ENCODE results near the gene CARHSP1.
"Not testable (repeated sequence)": the region's sequence is repeated elsewhere in the genome, so short reads cannot be mapped to it uniquely, and the experiment has no call there.

The CARHSP1 gene

DNA sequence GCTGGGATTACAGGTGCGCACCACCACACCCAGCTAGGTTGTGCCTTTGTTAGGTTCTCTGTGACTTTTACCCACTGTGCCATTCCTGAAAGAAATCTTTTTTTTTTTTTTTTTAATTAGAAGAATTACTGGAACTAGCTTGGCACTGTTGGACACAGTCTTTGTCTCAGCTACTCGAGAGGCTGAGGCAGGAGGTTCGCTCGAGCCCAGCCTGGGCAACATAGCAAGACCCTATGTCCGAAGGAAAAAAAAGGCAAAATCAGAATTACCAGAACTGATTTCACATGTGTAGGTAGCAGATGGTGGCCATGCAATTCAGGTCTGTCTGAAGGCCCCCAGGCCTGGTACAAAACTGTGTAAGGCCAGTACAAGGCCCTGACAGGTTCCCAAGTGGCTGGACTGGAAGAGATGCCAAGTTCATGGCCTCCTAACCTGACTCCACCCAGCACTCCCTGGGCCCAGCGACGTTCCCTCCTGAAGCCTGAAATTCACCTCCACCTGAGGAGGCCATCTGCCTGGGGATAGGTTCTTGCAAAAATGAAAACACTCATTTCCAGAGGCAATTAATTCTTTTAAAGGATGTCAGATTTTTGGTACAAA, 23.0 kb downstream of the CARHSP1 start:
- no peak for DNase-seq
- intact Hi-C loops (cut with DNase I; ENCODE audit: low total_unique reads) = no loop called here
- Histone ChIP-seq H3K27ac (no peak overlapping the region), H3K9me3 (no peaks in the 10 kb centered on the region), H3K4me1 (peaks cover 0 to 8% (median 7%) of the 10 kb centered on the region in 4 donors), H3K36me3 (peaks cover 15 to 34% (median 23%) of the 10 kb centered on the region in 3 donors), H3K27me3 (no peaks in the 10 kb centered on the region), H3K4me3 (no peak overlapping the region)
- TF ChIP-seq, protein P1, sequence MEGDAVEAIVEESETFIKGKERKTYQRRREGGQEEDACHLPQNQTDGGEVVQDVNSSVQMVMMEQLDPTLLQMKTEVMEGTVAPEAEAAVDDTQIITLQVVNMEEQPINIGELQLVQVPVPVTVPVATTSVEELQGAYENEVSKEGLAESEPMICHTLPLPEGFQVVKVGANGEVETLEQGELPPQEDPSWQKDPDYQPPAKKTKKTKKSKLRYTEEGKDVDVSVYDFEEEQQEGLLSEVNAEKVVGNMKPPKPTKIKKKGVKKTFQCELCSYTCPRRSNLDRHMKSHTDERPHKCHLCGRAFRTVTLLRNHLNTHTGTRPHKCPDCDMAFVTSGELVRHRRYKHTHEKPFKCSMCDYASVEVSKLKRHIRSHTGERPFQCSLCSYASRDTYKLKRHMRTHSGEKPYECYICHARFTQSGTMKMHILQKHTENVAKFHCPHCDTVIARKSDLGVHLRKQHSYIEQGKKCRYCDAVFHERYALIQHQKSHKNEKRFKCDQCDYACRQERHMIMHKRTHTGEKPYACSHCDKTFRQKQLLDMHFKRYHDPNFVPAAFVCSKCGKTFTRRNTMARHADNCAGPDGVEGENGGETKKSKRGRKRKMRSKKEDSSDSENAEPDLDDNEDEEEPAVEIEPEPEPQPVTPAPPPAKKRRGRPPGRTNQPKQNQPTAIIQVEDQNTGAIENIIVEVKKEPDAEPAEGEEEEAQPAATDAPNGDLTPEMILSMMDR (IDR thresholded peaks at IDR 0.05) = no peak

- intact Hi-C loops (cut with DNase I; ENCODE audit: low total_unique reads); H3K9me3 ChIP-seq; H3K4me3 ChIP-seq; H3K27ac ChIP-seq; H3K4me1 ChIP-seq; DNase-seq; H3K27me3 ChIP-seq; H3K36me3 ChIP-seq: not testable (repeated sequence)
Measured at GRCh38 chr16:8843296-8843695, 25.5 kb downstream of the CARHSP1 start.

GRCh38 chr16:8842016-8842415, 26.8 kb downstream of the CARHSP1 start:
- H3K4me1 ChIP-seq; H3K27me3 ChIP-seq; H3K4me3 ChIP-seq; H3K36me3 ChIP-seq; intact Hi-C loops (cut with DNase I; ENCODE audit: low total_unique reads); H3K27ac ChIP-seq; DNase-seq; H3K9me3 ChIP-seq: not testable (repeated sequence)

- H3K27ac ChIP-seq; DNase-seq; H3K4me1 ChIP-seq; intact Hi-C loops (cut with DNase I; ENCODE audit: low total_unique reads); H3K27me3 ChIP-seq; H3K4me3 ChIP-seq; H3K9me3 ChIP-seq; H3K36me3 ChIP-seq: not testable (repeated sequence)
Measured at GRCh38 chr16:8837594-8837993, 31.2 kb downstream of the CARHSP1 start.

- H3K27ac ChIP-seq; H3K4me1 ChIP-seq; H3K27me3 ChIP-seq; DNase-seq; H3K36me3 ChIP-seq; H3K4me3 ChIP-seq; H3K9me3 ChIP-seq; intact Hi-C loops (cut with DNase I; ENCODE audit: low total_unique reads): not testable (repeated sequence)
Measured at GRCh38 chr16:8836797-8837196, 32.0 kb downstream of the CARHSP1 start.

DNA sequence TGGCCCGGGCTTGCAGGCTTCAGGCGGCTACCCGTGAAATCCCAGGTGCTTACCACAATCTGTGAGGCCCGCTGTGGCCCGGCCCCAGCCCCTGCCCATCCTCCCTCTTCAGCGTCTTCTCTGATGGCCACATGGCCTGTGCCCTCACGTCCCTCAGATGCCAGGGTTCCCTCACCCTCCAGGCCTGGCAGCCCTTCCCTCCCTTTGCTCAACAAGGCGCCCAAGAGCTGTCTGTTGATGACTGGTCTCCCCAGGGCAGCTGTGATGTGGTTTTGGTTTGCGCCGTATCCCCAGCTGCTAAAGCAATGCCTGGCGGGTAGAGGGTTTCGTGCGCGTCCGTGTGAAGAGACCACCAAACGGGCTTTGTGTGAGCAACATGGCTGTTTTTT, 36.1 kb downstream of the CARHSP1 start:
- Histone ChIP-seq H3K4me1 (no peaks in the 10 kb centered on the region), H3K27ac (no peak overlapping the region), H3K4me3 (no peak overlapping the region), H3K9me3 (no peaks in the 10 kb centered on the region), H3K36me3 (peaks cover 6 to 34% (median 34%) of the 10 kb centered on the region in 3 donors), H3K27me3 (no peaks in the 10 kb centered on the region)
- TF ChIP-seq, protein P1 (IDR thresholded peaks at IDR 0.05) = no peak
- intact Hi-C loops (cut with DNase I; ENCODE audit: low total_unique reads) = no loop called here
- no peak for DNase-seq

DNA sequence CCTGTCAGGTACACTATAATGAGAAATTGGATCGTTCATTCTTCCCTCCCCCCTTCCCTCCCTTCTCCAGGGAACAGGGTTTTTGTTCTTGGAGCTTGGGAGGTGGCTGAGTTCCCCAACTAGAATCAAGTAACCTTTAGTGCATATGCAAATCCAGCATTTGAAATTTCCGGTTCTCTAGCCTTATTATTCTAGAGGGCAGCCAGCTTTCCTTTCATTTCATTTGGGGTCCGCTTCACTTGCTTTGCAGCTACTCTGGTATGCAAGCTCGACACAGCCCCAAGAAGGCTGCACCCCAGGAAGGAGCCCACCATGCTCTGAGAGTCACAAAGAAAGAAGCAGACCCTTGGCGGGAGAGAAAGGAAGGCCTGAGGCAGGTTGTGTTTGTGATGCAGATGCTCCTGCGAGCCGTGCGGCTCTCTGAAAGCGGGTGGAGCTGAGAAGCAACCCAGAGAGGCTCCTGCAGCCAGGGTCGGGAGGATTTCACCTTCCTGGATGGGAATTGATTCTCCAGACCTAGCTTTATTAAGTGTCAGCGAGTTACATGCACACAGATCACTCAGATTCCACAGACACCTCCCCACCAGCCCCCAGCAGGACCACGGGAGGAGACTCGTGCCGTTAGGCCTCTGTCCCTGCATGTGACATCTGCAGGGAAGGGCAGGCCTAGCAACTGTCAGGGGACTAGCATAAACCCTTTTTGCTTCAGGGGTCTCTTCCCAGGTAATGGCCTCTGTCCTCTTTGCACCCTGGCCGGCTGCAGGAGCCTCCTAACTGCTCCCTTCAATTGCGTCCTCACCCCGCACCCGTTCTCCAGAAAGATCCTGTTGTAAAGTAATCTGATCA, 36.7 kb downstream of the CARHSP1 start:
- Histone ChIP-seq H3K4me1 (no peaks in the 10 kb centered on the region), H3K4me3 (no peak overlapping the region), H3K36me3 (peaks cover 6 to 34% (median 34%) of the 10 kb centered on the region in 3 donors), H3K27ac (no peak overlapping the region), H3K27me3 (no peaks in the 10 kb centered on the region), H3K9me3 (no peaks in the 10 kb centered on the region)
- no peak for DNase-seq
- TF ChIP-seq, protein P1 (IDR thresholded peaks at IDR 0.05) = no peak
- intact Hi-C loops (cut with DNase I; ENCODE audit: low total_unique reads) = no loop called here
